IPS-NIHi7 (cell line): ENCODE measurements around the gene TOMM20.
"Not testable (repeated sequence)": the region's sequence is repeated elsewhere in the genome, so short reads cannot be mapped to it uniquely, and the experiment has no call there.

Experiments used
- DNase-seq: peaks from one replicate; pipeline ENCODE4 v3.0.0; 2012; ENCODE audit warnings: mixed read lengths; ENCODE audit errors: extremely low spot score

Gene TOMM20

GRCh38 chr1:235128456-235129328 is at the start of gene TOMM20:
TSS of gene TOMM20 (minus strand) at chr1:235128837. CDS start at chr1:235128715, 122 bp downstream.
- DNase-seq = peak; percentile 99

GRCh38 chr1:235176486-235176885 is 47.8 kb upstream of the TOMM20 start:
- no peak for DNase-seq

GRCh38 chr1:235169986-235170385 is 41.3 kb upstream of the TOMM20 start:
- no peak for DNase-seq

DNA sequence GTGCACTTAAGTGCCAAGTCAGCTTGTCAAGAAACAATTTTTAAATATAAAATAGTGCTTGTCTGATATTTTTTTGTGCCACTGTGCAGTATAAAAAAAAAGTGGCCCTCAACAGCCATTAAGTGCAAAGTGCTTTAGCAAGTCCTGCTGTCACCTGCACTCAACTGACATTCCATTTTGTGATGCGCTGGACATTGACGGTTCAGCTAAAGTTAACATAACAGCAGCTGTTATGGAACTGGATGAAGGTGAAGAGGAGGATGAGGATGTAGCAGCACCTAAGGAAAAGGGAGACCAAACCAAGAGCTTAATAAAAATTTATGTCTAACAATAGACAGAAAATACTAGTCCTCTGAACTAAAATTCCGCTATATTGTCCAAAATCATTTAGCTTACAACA is 39.7 kb upstream of the TOMM20 start:
- no peak for DNase-seq

GRCh38 chr1:235161685-235162327 is 33.2 kb upstream of the TOMM20 start:
- peak; percentile 32 for DNase-seq

- peak; percentile 96 for DNase-seq
These were observed 32.5 kb upstream of the TOMM20 start, which contains the start of gene RBM34 for GRCh38 chr1:235160957-235161684. TSS of gene RBM34 (minus strand) at chr1:235161250. CDS start at chr1:235161226, 24 bp downstream.

DNA sequence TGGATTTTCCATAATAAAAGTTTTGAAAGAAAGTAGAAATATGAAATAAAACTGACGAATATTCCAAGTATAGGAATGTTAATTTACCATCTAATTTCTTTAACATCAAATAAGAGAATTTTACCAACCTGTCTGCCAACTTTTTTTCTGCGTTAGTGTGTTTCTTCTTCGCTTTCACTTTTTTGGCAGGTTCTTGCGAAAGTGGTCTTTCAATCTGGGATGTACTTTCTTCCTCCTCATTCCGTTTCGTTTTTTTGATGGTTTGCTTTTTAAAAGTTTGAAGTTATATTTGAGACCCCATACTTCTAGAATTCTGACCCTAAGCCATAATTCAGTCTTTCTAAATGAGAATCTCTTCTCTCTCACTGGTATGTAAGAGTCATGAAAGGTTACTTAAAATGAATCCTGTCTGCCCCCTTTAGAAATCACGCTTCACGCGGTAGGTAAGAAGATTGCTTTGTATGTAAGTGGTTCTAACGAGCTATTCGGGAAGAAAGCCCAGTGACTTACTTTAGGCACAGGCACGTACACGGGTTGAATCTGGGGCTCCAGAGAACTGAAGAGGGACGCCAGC is 31.8 kb upstream of the TOMM20 start:
- DNase-seq = no peak

DNA sequence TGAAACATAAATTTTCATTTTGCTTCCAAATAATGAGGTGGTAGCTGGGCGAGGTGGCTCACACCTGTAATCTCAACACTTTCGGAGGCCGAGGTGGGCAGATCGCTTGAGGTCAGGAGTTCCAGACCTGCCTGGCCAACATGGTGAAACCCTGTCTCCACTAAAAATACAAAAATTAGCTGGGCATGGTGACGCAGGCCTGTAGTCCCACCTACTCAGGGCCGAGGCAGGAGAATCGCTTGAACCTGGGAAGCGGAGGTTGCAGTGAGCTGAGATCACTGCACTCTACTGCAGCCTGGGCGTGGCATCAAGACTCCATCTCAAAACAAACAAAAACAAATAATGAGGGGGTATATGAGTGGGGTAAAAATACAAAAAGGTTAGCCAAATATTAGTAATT is 31.3 kb upstream of the TOMM20 start:
- not testable (repeated sequence) for DNase-seq

DNA sequence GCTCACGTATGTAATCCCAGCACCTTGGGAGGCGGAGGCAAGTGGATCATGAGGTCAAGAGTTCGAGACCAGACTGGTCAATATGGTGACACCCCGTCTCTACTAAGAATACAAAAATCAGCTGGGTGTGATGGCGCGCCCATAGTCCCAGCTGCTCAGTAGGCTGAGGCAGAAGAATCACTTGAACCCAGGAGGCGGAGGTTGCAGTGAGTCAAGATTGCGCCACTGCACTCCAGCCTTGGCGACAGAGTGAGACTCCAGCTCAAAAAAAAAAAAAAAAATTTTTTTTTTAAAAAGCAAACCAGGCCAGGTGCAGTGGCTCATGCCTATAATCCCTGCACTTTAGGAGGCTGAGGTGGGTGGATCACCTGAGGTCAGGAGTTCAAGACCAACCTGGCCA is 30.6 kb upstream of the TOMM20 start:
- not testable (repeated sequence) for DNase-seq

DNA sequence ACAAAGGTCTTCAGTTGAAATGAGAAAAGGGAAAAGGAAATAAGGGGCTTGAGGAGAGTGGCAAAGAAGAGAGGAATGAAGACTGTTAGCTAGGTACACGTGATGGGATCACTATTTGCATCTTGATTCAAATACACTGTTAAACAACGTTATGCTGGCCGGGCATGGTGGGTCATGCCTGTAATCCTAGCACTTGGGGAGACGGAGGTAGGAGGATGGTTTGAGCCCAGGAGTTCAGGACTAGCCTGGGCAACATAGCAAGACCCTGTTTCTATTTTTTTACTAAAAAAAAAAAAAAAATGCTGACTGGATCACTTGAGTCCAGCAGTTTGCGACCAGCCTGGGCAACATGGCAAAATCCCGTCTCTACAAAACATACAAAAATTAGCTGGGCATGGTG is 30.0 kb upstream of the TOMM20 start:
- DNase-seq = no peak

GRCh38 chr1:235157150-235157549 is 28.5 kb upstream of the TOMM20 start:
- no peak for DNase-seq

DNA sequence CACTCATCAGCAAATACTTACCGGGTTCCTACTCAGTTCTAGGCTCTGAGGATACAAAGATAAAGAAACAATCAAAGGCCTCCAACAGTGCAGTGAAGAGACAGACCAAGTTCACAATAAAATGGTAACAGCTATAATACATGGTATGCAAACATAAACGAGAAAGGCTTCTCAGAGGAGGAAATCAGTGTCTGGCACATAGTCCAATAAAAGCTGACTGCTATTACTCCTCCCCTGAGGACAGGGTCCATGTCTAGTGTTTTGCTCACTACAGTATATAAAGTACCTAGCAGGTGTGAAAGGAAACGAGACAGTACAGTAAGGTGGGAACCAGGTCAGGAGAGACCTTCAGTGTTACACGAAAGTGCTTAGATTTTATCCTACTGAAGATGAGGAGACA is 28.1 kb upstream of the TOMM20 start:
- DNase-seq = no peak

GRCh38 chr1:235156265-235156664 is 27.6 kb upstream of the TOMM20 start:
- no peak for DNase-seq

DNA sequence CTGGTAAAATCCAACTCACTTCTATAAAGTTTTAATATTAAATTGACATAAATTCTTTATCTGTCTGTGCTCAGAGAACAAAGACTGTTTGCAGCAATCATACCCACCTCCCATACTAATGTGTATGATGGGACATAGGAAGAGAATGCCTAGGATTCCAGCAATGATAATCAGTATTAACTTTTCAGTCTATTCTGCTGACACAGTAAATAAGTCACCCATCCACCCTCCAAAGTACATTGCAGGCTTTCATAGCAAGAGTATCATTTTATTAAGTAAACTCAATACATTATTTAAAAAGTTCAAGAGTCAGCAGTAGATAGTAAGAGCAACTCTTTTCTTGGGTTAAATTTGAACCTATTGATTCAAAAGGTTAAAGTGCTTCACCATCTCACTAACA is 23.6 kb upstream of the TOMM20 start:
- DNase-seq = no peak

DNA sequence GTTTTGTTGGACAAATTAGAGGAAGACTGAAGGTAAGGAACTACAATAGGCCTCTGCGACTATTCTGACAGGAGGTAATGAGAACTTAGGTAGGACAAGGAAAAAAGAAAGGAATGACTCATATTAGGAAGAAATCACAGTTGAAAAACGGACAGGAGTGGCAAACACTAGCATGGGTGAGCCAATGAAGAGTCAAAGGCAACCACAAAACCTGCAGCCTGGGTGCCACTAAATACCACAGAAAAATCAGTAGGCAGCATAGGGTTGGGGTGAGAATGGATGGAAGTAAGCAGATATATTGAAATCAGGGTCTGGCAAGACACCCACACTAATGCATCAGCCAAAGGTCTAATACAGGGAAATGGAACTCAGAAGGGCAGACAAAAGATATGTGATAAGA is 22.4 kb upstream of the TOMM20 start:
- no peak for DNase-seq

GRCh38 chr1:235149824-235150223 is 21.2 kb upstream of the TOMM20 start:
- no peak for DNase-seq

- DNase-seq = no peak
These were observed 18.6 kb upstream of the TOMM20 start for GRCh38 chr1:235147269-235147668.

- DNase-seq = no peak
These were observed 17.0 kb upstream of the TOMM20 start for GRCh38 chr1:235145639-235146038.

DNA sequence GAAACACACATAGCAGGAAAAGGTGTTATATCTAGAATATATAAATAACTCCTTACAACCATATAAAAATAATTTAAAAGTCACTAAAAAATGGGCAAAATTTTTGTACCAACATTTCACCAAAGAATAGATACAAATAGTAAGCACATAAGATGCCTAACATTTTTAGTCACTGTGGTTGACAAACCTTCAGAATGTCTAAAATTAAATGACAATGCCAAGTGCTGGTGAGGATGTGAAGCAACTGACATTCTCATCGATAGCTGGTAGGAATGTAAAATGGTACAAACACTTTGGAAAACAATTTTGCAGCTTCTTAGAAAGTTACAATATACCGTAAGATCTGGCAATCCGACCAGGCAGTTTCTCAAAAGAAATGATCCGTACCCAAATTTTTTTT is 14.4 kb upstream of the TOMM20 start:
- no peak for DNase-seq

- DNase-seq = no peak
These were observed 10.7 kb upstream of the TOMM20 start for GRCh38 chr1:235139315-235139714.

GRCh38 chr1:235138821-235139220 is 10.2 kb upstream of the TOMM20 start:
- DNase-seq = no peak

- no peak for DNase-seq
These were observed 7.5 kb upstream of the TOMM20 start for GRCh38 chr1:235136111-235136510.
